Left renal pelvis (tissue), 4 donors: ENCODE results near the gene PNPLA2. TPM values are rescaled to one million over a fixed set of nuclear protein-coding genes. Genes with fewer than 3 reads are reported as not detected.

ENCODE experiments used
- DNase-seq, 4 donors: peaks; one replicate each; pipeline ENCODE4 v3.0.0-alpha.2; 2013; ENCODE audit warnings: low read depth in 4 of 4, low spot score in 3 of 4
- polyA plus RNA-seq, 4 donors: library from polyadenylated mRNA; unstranded; fragments of 120-200 nt; gene quantifications; one replicate each; pipeline ENCODE4 v1.2.1, GENCODE V29; 2013; ENCODE audit not compliant: insufficient read length in 4 of 4

PNPLA2 gene
- polyA plus RNA-seq, 4 donors = 30.5 to 92.4 (median 44.1) TPM

DNA sequence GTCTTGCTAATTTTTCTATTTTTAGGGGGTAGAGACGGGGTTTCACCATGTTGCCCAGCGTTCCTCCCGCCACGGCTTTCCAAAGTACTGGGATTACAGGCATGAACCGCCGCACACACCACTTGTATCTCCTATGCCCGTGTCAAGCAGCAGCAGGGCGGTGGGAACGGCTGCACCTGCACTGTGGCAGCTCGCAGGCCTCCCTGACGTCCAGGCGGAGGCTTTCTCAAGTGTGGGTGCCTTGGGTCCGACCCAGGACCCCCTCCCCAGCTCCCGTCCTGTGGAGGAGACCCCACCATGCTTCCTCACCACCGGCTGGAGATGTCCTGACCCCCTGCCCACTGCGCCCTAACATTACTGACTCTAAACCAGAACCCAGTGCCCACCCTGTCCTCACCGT, 49.7 kb downstream of the PNPLA2 start:
- DNase-seq = no peak

DNA sequence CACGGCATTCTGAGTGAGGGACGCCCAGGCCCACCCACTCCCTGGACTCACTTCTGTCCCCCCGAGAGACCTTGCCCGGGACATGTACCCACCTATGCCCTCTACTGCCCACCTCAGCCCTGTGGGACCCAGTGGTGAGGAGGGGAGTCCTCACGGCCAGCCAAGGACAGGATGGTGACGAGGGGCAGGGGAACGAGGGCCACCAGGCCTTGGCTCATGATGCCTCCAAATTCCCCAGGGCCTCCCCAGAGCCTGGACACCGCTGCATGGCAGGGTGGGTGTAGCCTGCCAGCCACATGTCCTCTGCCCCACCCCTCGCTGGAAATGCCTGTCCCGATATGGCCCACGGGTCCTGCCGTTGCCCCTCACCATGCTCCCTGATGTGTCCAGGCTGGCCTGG, 50.1 kb downstream of the PNPLA2 start:
- no peak for DNase-seq

DNA sequence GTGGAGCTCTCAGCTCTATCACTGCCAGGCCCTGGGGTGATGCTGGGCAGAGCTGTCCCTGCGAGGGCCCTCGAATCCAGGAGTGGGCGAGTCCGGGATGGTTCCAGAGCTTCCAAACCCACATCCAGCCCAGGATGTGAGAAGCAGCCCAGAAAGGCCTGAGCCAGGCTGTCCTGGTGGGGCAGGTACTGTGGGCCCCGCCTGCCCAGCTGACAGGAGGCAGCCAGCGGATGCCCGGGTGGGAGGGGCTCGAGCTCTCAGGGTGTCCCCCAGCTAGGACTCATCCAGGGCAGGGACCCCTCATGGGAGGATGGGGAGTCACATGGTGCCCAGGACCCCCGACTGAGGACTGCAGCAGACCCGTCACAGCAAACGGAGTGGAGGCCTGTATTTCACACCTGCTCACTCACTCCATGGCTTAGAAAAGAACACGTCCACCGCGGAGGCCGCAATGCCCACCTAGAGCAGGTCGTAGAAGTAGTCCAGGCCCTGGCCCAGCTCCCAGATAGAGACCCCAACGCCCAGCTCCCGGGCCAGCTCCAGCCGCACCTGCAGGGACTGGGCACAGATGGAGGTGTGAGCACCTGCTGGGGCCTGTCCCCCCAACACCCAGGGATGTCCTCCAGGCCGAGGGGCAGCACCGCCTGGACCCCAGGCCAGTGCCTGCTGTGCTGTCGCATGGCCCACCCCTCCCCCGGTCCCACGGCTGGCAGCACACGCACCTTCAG, 50.8 kb downstream of the PNPLA2 start:
- DNase-seq = no peak

DNA sequence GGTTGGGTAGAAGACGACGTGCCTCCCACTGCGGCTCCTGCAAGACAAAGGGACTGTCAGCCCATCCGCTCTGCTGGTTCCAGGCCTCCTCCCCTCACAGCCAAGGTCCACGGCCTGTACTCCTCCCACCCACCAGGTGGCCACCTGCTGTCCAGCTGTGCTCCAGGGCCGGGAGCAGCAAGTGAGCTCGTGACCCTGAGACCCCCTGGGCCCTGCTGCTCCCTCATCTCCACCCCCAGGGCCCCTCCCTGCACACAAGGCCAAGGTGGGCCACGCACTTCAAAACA, 51.4 kb downstream of the PNPLA2 start:
- DNase-seq = peak in 1 of 4 donors; percentile 44

DNA sequence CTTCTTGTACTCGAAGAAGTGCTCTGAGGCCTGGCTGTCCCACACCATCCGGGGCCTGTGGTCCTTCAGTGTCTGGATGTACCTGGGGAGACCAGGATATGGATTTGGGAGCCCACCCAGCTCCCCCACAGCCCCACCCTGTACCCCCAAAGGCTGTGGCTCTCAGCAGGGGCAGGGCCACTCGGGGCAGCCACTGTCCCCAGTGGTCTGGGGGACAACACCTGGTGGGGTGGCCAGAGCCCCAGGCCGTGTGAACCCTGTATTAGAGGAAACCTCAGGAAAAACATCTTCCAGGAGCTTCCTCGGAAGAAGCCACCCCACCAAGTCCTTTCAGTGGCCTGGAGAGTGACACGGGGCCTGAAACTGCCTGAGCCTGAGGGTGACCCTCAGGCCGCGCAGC, 51.7 kb downstream of the PNPLA2 start:
- no peak for DNase-seq

DNA sequence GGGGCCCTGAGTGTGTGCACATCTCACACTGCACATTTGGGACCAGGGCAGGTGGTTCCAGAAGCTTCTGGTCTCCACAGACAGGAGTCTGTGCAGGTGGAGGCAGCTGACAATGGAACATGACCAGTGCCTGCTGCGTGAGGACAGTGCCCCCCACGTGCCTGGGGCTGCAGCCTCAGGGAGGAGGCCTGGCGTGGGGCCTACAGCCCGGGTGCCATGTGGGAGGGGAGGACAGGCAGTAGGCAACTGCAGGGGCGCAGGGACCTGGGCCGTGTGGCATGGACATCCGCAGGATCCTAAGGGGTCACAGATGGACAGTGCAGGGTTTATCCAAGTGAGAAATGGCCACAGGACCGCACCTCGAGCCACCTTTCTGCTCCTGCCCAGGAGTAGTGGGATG, 52.8 kb downstream of the PNPLA2 start:
- no peak for DNase-seq

DNA sequence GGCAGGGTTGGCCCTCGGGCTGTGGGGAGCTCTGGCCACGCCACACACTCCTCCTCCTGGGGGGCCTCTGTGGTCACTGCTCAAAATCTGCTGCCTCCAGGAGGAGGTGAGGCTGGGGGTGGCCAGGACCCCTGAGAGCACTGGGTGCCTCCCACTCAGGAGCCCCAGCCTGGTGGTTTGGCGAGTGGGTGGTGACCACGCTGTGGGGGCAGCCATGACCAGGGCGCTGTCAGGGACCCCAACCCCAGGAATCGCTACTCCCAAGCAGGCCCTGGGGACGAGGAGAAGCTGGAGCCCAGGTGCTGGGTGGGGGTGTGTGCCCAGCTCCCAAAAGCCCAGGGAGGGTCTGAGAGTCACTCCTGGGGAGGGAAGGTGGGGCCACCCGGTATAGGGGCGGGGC, 54.1 kb downstream of the PNPLA2 start:
- DNase-seq = no peak

DNA sequence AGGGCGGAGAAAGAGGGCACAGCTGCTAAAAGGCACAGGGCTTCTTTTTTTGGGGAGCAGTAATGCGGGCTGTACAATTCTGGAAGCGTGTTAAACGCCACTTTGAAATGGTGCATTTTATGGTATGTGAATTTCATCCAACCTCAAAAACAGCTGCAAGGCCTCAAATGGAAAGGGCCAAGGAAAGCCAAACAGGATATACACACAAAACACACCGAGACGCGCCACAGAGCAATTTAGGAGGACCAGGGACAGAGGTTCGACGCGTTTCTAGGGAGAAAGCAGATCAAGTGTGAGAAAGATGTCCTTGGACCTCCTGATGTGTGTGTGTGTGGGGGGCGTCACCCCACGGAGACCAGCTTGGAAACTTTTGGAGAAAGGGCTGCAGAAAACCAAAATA, 55.0 kb downstream of the PNPLA2 start:
- no peak for DNase-seq

Other genes with a start within 250 kb of the PNPLA2 start
- gene PHRF1, start 242.4 kb upstream of the PNPLA2 start, polyA plus RNA-seq = 10 to 100 TPM; 17.5 to 30.4 (median 18.9) TPM
- 10 to 100 TPM in 1 of 4 donors, 1 to 10 TPM in 3; 4.6 to 14.7 (median 8.5) TPM for gene IRF7, start 203.0 kb upstream of the PNPLA2 start, polyA plus RNA-seq
- 10 to 100 TPM in 3 of 4 donors, 1 to 10 TPM in 1; 2.1 to 50.6 (median 33.0) TPM for gene CDHR5, start 194.0 kb upstream of the PNPLA2 start, polyA plus RNA-seq
- gene SCT, start 191.7 kb upstream of the PNPLA2 start, polyA plus RNA-seq = 1 to 10 TPM in 2 of 4 donors, under 1 TPM in 1, not detected in 1; 0.47 to 3.1 (median 1.4) TPM
- 1 to 10 TPM in 3 of 4 donors, under 1 TPM in 1; 0.35 to 5.0 (median 1.6) TPM for gene DRD4, start 181.6 kb upstream of the PNPLA2 start, polyA plus RNA-seq
- gene DEAF1, start 123.7 kb upstream of the PNPLA2 start, polyA plus RNA-seq = 10 to 100 TPM; 35.3 to 53.0 (median 45.3) TPM
- gene TMEM80, start 123.1 kb upstream of the PNPLA2 start, polyA plus RNA-seq = 10 to 100 TPM; 26.8 to 59.8 (median 37.1) TPM
- gene EPS8L2, start 112.7 kb upstream of the PNPLA2 start, polyA plus RNA-seq = 100 to 1,000 TPM in 2 of 4 donors, 10 to 100 TPM in 1, 1 to 10 TPM in 1; 3.8 to 190 (median 89.3) TPM
- gene TALDO1, start 71.5 kb upstream of the PNPLA2 start, polyA plus RNA-seq = 100 to 1,000 TPM in 3 of 4 donors, 10 to 100 TPM in 1; 97.0 to 148 (median 132) TPM
- 100 to 1,000 TPM in 1 of 4 donors, 10 to 100 TPM in 3; 48.2 to 109 (median 59.7) TPM for gene GATD1, start 41.4 kb upstream of the PNPLA2 start, polyA plus RNA-seq
- gene CEND1, start 28.8 kb upstream of the PNPLA2 start, polyA plus RNA-seq = 1 to 10 TPM in 1 of 4 donors, under 1 TPM in 3; 0.49 to 1.5 (median 0.59) TPM
- gene SLC25A22, start 20.6 kb upstream of the PNPLA2 start, polyA plus RNA-seq = 10 to 100 TPM; 12.3 to 22.0 (median 14.1) TPM
- 10 to 100 TPM in 1 of 4 donors, 1 to 10 TPM in 3; 8.1 to 17.2 (median 8.6) TPM for gene PIDD1, start 13.7 kb upstream of the PNPLA2 start, polyA plus RNA-seq
- 1,000 to 10,000 TPM in 2 of 4 donors, 100 to 1,000 TPM in 2; 912 to 1,248 (median 1,002) TPM for gene RPLP2, start 8.9 kb upstream of the PNPLA2 start, polyA plus RNA-seq
- gene CRACR2B, start 9.0 kb downstream of the PNPLA2 start, polyA plus RNA-seq = 10 to 100 TPM in 3 of 4 donors, 1 to 10 TPM in 1; 3.6 to 20.3 (median 11.3) TPM
- gene CD151, start 14.0 kb downstream of the PNPLA2 start, polyA plus RNA-seq = 100 to 1,000 TPM; 124 to 228 (median 174) TPM
- gene POLR2L, start 23.6 kb downstream of the PNPLA2 start, polyA plus RNA-seq = 100 to 1,000 TPM in 1 of 4 donors, 10 to 100 TPM in 3; 75.4 to 128 (median 87.2) TPM
- 100 to 1,000 TPM in 1 of 4 donors, 10 to 100 TPM in 3; 57.4 to 142 (median 71.4) TPM for gene TSPAN4, start 23.9 kb downstream of the PNPLA2 start, polyA plus RNA-seq
- 100 to 1,000 TPM; 100 to 123 (median 106) TPM for gene CHID1, start 91.9 kb downstream of the PNPLA2 start, polyA plus RNA-seq
- gene AP2A2, start 107.0 kb downstream of the PNPLA2 start, polyA plus RNA-seq = 100 to 1,000 TPM in 3 of 4 donors, 10 to 100 TPM in 1; 65.5 to 128 (median 107) TPM
- 10 to 100 TPM in 3 of 4 donors, under 1 TPM in 1; 0.66 to 38.7 (median 16.8) TPM for gene MUC6, start 217.8 kb downstream of the PNPLA2 start, polyA plus RNA-seq